Measurements from ENCODE around the gene BOD1L1.

The BOD1L1 gene

DNA sequence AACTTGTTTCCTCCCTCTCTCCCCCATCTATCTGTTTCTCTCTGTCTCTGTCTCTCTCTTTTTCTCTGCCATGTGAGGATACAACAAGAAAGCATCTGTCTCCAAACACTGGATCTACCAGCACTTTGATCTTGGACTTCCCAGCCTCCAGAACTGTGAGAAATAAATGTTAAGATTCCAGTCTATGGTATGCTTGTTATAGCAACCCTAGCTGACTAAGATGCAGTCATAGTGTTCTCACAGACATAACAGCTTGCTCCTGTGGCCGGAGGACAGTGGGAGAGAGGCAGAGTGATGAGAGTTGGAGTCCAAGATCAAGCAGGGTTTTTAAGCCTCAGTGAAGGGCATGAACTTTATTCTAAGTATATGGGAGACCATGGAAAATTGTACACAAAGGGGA is 74.4 kb downstream of the BOD1L1 start:
- no peak for DNase-seq

DNA sequence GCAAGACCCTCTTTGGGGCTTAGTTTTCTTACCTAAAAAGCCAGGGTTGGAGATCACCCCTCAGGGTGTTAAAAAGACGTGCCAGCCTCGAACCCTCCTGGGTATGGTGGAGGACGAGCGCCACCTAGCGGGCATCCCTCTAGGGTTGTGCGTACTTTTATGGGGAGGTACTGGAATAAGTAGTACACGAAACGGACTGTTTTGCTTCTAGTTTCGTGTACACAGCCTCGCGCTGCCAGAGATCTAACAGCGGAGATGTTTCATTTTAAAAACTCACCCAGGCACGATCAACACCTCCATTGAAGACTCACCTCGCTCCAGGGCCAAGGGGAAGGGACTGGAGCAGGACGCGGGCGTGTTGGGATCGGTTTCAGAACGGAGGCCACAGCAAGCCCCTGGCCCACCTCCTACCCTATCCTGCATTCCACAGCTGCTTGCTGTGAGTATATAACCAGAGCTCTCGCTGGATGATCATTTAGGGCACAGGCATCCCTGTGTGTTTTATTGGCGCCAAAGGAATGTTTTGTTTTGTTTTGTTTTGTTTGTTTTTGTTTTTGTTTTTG is 78.5 kb downstream of the BOD1L1 start:
- DNase-seq, result peak; percentile 83

- no peak for DNase-seq
These were observed 79.2 kb downstream of the BOD1L1 start for GRCh38 chr4:13548059-13548983.

DNA sequence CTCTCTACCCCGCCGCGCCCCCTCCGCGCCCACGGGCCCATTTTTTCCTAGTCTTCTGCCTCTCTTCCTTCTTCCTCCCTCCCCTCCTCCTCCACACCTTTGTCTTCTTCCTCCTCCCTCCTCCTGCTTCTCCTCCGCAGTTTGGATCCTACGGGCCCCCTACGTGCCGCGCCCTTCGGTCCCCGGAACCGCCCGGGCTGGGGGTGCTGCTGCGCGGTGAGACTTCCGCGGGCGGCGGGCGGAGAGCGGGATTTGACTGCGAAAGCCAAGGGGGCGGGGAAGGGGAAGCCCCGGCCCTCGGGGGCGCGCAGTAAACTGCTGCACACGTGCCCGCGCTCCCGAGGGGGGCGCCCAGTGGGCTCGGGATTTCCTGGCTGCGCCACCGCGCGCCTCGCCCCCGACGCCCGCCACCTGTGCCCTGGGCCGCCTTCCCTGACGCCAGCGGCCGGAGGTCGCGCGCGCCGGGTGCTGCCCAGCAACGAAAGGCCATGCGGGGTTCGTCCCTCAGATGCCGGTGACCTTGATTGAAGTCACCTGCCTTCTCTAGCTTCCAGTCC is 80.0 kb downstream of the BOD1L1 start:
- no peak for DNase-seq

DNA sequence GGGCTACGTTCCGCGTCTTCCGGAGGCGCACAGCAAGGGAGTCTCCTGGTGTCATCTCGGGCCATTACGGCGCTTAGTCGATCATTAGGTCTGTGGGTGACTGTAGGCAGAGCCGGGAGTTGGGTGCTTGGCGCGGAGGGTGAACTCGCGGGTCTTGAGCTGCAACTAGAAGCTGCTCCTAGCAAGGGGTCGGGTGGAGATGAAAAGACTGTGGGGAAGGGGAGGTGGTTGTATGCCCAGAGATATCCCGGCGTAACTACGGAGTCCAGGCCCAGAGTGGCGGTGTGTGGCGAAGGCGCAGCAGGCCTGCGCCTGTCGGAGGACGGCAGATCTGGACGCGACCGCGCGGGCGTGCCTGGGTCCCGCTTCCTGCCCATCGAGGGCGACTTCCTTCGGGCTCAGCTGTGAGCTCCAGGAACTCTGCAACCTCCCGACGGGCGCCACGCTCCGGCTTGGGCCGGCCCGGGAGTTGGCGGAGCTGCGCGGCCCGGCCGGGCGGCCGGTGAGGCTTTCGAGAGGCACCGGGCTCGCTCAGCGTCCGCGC is 80.5 kb downstream of the BOD1L1 start:
- DNase-seq, result no peak

- DNase-seq, result no peak
These were observed 81.2 kb downstream of the BOD1L1 start for GRCh38 chr4:13546142-13546940.

GRCh38 chr4:13545394-13545808 is 82.1 kb downstream of the BOD1L1 start:
- DNase-seq, result no peak

- no peak for DNase-seq
These were observed 82.7 kb downstream of the BOD1L1 start for GRCh38 chr4:13544606-13545393.

DNA sequence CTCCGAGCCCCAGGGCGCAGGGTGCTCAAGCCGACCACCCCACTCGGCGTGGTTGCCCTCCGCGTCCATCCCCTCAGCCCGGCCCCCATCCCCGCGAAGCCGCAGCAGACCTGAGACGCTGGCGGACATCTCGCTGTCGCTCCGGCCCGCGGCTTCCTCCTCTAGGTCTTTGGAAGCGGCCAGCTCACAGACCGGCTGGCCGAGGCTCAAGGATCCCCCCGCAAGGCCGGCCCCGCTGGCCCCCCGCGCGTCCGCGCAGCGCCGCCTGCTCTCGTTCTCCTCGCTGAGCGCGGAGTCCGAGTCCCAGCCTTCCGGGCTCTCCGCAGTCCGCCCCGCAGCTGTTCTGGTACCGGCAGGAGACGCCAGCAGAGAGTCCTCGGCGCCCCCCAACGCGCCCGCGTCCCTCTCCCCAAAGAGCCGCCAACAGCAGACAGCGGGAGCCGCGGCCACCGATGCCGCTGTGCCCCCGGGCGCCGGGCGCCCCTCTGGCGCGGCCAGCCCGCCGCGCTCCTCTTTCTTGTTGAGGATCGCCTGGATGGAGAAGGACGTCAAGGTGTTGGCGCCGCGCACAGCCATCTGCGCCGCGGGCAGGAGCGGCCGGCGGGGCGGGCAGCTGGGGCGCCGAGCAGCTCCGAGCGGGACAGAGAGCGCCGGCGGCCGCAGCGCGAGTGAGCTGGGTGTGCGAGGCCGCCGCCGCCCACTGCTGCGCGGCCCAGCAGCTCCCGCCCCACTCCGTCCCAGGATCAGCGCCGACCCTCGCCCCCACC is 83.5 kb downstream of the BOD1L1 start, which contains the start of gene NKX3-2:
Gene NKX3-2 (minus strand): TSS at position 670 of the 767 bp plus-strand sequence. CDS start 94 bp downstream, at position 576.
- no peak for DNase-seq

GRCh38 chr4:13543032-13543838 is 84.3 kb downstream of the BOD1L1 start:
- DNase-seq, result no peak

GRCh38 chr4:13542577-13543031 is 84.9 kb downstream of the BOD1L1 start:
- DNase-seq, result no peak

DNA sequence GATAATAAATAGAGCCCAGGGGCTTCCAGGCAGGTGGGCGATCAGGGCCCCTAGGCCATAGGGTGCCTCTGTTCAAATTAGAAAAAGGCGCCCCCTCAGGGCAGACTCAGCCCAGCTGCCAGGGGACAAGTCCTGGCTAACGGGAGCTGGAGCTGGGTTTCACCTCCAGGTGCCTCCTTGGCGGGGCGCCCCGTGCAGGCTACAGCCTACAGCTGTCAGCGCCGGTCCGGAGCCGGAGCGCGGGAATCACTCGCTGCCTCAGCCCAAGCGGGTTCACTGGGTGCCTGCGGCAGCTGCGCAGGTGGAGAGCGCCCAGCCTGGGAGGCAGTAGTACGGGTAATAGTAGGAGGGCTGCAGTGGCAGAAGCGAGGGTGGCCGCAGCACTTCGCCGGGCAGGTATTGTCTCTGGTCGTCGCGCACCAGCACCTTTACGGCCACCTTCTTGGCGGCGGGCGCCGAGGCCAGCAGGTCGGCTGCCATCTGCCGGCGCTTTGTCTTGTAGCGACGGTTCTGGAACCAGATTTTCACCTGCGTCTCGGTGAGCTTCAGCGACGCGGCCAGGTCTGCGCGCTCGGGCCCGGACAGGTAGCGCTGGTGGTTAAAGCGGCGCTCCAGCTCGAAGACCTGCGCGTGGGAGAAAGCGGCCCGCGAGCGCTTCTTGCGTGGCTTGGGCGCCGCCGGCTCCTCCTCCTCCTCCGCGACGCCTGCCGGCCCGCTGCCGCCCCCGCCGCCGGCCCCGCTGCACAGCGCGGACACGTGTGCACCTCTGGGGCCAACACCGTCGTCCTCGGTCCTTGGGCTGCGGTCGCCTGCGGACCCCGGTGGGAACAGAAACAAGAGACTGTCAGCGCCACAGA is 85.6 kb downstream of the BOD1L1 start:
- DNase-seq, result no peak

DNA sequence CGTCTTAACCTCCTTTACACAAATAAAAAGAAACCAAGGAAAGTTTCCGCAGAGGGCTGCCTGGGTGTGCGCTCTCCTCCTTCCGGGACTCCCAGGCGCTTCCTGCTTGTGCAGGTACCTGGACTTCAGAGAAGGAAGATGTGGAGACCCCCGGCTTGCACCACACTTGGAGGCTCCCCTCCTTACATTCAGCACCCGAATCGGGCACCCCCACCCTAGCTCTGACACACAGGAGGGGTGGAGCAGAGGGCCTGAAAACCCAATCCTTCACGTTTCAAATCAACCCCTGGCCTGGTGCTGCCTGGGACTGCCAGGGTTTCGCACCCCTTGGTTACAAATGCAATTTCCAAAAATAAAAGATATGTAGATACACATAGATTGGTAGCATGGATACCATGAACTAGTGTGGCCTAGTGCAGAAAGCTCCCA is 86.3 kb downstream of the BOD1L1 start:
- no peak for DNase-seq

- no peak for DNase-seq
These were observed 86.9 kb downstream of the BOD1L1 start for GRCh38 chr4:13540446-13541175.

GRCh38 chr4:13539619-13540445 is 87.7 kb downstream of the BOD1L1 start:
- DNase-seq, result no peak

DNA sequence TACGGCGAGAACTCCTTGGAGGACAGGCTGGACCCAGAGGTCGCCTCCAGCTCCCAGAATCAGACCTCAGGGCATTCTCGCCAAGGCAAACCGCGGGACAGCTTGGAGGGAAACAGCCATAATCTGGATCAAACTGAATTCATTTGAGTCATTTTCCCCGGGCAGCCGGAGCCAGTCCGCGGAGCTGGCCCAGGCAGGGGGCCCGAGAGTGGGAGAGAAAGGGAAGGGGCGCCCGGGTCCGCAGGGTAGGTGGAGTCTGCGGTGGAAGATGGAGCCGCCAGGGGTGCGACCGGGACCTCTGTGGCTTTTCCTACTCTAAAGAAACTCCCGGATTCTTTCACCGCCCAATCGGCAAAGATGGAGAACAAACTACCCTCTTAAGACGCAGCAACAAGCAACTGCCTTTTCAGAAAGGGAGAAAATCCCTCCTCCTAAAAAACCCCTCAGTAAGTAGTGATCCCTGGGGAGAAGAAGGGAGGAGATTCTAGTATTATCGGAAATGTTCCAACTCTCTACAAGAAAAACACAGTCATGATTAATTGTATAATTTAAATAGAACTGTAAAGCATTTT is 88.4 kb downstream of the BOD1L1 start:
- no peak for DNase-seq

DNA sequence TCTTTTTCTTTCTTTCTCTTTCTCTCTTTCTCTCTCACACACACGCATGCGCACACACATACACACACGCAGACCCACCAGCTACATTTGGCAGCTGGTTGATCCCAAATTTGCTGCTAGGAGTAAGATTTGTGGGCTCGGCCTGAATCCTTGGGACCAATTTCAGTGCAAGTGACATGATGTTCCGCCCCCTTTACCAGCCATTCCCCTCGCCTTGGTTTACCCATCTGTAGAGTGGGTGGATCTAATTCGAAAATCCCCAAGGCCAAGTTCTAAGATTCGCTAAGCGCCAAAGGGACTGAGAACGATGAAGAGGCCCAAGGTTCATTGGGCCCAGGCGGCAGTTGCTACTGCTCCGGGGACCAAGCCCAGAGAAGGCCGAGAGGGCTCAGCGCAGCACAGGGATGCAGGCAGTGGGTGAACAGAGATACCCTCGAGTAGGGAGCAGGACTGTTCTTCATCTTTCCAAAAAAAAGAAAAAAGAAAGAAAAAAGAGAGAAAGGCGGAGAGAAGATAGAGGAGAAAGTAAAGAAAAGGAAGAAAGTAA is 89.0 kb downstream of the BOD1L1 start:
- no peak for DNase-seq

All from activated CD8-positive, alpha-beta memory T cell treated with anti-CD3 and anti-CD28 coated beads, Interleukin-2, amount 50 U/mL, for 4 hours (primary cell).